Gastroesophageal sphincter (tissue), 4 donors: ENCODE results near the gene SMCO2. TPM values are rescaled to one million over a fixed set of nuclear protein-coding genes. Genes with fewer than 3 reads are reported as not detected.

Experiments used
- ATAC-seq: fragments of 150-250 bp; one replicate; pipeline ENCODE4 v1.9.1; 2016; ENCODE audit warnings: mild to moderate bottlenecking, moderate library complexity
- H3K27ac ChIP-seq, 4 donors: fragments of 200-600 bp; sonication (generic) in 3 of 4; 1 replicate in 3 of 4; 2 replicates in 1 of 4; pipeline ENCODE4 v1.5.1; 2016 to 2019
- H3K27me3 ChIP-seq: fragments of 200-600 bp; sonication (generic); one replicate; pipeline ENCODE4 v1.5.1; 2019
- H3K36me3 ChIP-seq, 2 donors: fragments of 200-600 bp; sonication (generic); one replicate each; pipeline ENCODE4 v1.5.1; 2019; ENCODE audit warnings: control low read depth in 1 of 2
- H3K4me1 ChIP-seq, 3 donors: fragments of 200-600 bp; sonication (generic); 1 replicate in 2 of 3; 2 replicates in 1 of 3; pipeline ENCODE4 v1.5.1; 2016 to 2019; ENCODE audit warnings: control low read depth in 2 of 3
- H3K4me3 ChIP-seq, 2 donors: fragments of 200-600 bp; sonication (generic); one replicate each; pipeline ENCODE4 v1.5.1; 2019; ENCODE audit warnings: mild to moderate bottlenecking in 1 of 2, moderate library complexity in 1 of 2
- H3K9me3 ChIP-seq, 3 donors: fragments of 200-600 bp; sonication (generic); one replicate each; pipeline ENCODE4 v1.5.1; 2017 to 2019; ENCODE audit warnings: control low read depth in 2 of 3
- EP300 ChIP-seq: sonication (generic); formaldehyde crosslinking; IDR thresholded peaks from one replicate; pipeline ENCODE4 v1.6.1; 2017; ENCODE audit warnings: antibody characterized with exemption, mild to moderate bottlenecking
- POLR2A ChIP-seq, 2 donors: fragments of 450-650 bp; IDR thresholded peaks; one replicate each; pipeline ENCODE4 v1.6.1; 2017; ENCODE audit warnings: antibody characterized with exemption in 2 of 2, mild to moderate bottlenecking in 2 of 2, moderate library complexity in 1 of 2
- POLR2AphosphoS5 ChIP-seq: sonication (generic); formaldehyde crosslinking; IDR thresholded peaks from one replicate; pipeline ENCODE4 v1.6.1; 2017; ENCODE audit warnings: antibody characterized with exemption
- WGBS, 2 donors: methylation state at CpG; one replicate each; pipeline ENCODE4 v1.1.5; 2018; ENCODE audit warnings: low coverage in 1 of 2; 5-methylcytosine and 5-hydroxymethylcytosine counted together
- total RNA-seq, 4 donors: library from RNA; depleted of rRNA; stranded (reverse); fragments of >200 nt; gene quantifications; one replicate each; pipeline ENCODE4 v1.1.0, GENCODE V29; 2016
- TF ChIP-seq, protein P1 (sequence below), 4 experiments: fragments of 200-600 bp in 2 of 4; fragments of 450-650 bp in 2 of 4; sonication (generic) in 1 of 4; IDR thresholded peaks; one replicate each; pipeline ENCODE4 v1.5.1; 2017 to 2019; ENCODE audit warnings: antibody characterized with exemption in 4 of 4, mild to moderate bottlenecking in 2 of 4, moderate library complexity in 2 of 4

Gene SMCO2
- total RNA-seq, 4 donors from 2014 or later, result not detected

GRCh38 chr12:27521066-27521465 is 74.5 kb downstream of the SMCO2 start:
- WGBS, 2 donors, result 22 to 43% methylated on average over 2 to 3 of the region's 4 CpGs

DNA sequence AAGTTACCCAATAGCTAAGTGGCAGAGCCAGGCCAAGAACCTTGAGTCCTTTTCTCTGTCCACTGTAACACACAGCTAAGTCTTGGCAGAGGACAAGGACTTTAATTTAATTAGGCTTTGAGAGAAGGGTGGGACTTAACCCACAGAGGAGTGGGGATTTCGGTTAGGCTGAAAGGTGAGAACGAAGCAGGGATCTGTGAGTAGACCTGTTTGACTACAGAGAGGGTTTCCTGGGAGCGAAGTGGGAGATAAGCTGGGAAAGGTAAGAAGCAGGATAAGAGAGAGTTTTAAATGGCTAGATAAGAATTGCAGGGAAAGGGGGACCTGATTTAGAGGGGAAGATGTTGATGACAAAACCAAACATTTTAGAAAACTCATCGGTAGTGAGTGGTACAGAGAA is 75.4 kb downstream of the SMCO2 start:
- H3K4me3 ChIP-seq, result no peak overlapping the region
- H3K36me3 ChIP-seq, result no peaks in the 10 kb centered on the region
- H3K27ac ChIP-seq, result peak overlapping the region in 2 of 4 donors; percentile 1 to 46
- no peak for ATAC-seq
- TF ChIP-seq POLR2A (IDR thresholded peaks at IDR 0.05) (no peak), POLR2AphosphoS5 (no peak), EP300 (no peak)
- TF ChIP-seq, protein P1, sequence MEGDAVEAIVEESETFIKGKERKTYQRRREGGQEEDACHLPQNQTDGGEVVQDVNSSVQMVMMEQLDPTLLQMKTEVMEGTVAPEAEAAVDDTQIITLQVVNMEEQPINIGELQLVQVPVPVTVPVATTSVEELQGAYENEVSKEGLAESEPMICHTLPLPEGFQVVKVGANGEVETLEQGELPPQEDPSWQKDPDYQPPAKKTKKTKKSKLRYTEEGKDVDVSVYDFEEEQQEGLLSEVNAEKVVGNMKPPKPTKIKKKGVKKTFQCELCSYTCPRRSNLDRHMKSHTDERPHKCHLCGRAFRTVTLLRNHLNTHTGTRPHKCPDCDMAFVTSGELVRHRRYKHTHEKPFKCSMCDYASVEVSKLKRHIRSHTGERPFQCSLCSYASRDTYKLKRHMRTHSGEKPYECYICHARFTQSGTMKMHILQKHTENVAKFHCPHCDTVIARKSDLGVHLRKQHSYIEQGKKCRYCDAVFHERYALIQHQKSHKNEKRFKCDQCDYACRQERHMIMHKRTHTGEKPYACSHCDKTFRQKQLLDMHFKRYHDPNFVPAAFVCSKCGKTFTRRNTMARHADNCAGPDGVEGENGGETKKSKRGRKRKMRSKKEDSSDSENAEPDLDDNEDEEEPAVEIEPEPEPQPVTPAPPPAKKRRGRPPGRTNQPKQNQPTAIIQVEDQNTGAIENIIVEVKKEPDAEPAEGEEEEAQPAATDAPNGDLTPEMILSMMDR (IDR thresholded peaks at IDR 0.05), result no peak
- 88 to 94% methylated on average over 4 of the region's 4 CpGs for WGBS, 2 donors
- no peaks in the 10 kb centered on the region for H3K9me3 ChIP-seq
- H3K27me3 ChIP-seq, result no peaks in the 10 kb centered on the region
- peaks cover 4 to 45% (median 5%) of the 10 kb centered on the region in 3 donors for H3K4me1 ChIP-seq

More at GRCh38 chr12:27521066-27521465, 74.5 kb downstream of the SMCO2 start:
- Histone ChIP-seq H3K4me3 (no peak overlapping the region), H3K27ac (peak overlapping the region in 2 of 4 donors; percentile 1 to 46), H3K4me1 (peaks cover 4 to 35% (median 5%) of the 10 kb centered on the region in 3 donors), H3K27me3 (no peaks in the 10 kb centered on the region), H3K36me3 (no peaks in the 10 kb centered on the region), H3K9me3 (no peaks in the 10 kb centered on the region)
- ATAC-seq, result no peak
- no peak for TF ChIP-seq EP300
- TF ChIP-seq POLR2AphosphoS5, result peak; percentile 37

GRCh38 chr12:27523305-27523641 is 76.7 kb downstream of the SMCO2 start:
- ATAC-seq, result no peak
- whole genome bisulfite sequencing, 2 donors, result 0 to 1% methylated on average over 6 of the region's 6 CpGs

DNA sequence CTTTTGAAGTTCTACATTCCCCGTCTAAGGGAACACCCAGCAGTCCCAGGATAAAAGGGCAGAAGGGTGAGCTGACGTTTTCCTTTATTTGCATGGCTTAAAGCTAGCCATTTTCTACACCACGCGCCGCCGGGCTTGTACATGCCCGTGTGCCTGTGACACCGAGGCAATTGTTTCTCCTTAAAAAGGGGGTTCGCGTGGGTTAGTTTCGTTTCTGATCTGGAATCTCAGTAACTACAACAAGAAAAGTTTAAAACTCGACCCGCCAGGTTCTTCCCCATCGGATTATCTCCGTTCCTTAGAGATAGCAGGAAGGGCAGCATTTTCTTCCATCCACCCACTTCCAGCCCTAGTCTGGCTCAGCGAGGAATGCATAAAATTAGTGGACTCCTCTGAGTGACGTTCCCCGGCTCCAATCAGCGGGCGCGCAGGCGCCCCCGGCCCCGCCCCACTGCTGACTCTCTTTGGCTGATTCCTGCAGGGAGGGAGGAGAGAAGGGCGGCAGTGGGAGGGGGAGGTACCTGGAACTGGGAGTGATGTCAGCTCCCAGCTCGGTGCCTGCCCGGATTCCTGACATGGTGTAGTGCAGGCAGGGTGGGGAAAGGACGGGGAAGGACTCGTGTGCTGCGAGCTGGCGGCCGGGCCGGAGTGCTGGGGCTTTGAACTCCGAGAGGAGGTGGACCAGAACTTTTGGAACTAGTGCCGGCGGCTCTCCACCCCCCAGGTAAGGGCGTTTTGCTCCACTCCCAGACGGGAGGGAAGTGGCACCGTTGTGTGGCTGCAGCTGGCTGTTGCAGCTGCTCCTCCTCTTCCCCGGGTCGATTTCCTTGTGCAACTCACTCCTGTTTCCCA is 77.3 kb downstream of the SMCO2 start, which contains the start of gene PPFIBP1:
TSS of gene PPFIBP1 (plus strand) at position 565 of the 852 bp plus-strand sequence. CDS start 109,191 bp downstream, outside the sequence.
- Histone ChIP-seq H3K4me3 (peak within 1 kb of the TSS; percentile 49 to 78), H3K4me1 (peaks cover 4 to 54% (median 5%) of the 10 kb centered on the region in 3 donors), H3K27me3 (no peaks in the 10 kb centered on the region), H3K9me3 (no peaks in the 10 kb centered on the region), H3K27ac (peak within 1 kb of the TSS; percentile 72 to 95 (median 92)), H3K36me3 (no peaks in the 10 kb centered on the region)
- WGBS, 2 donors, result 0% methylated on average over 19 of the region's 41 CpGs
- peak; percentile 92 for TF ChIP-seq POLR2AphosphoS5
- peak; percentile 73 to 74 for TF ChIP-seq POLR2A (IDR thresholded peaks at IDR 0.05)
- no peak for TF ChIP-seq EP300
- TF ChIP-seq, protein P1 (IDR thresholded peaks at IDR 0.05), result peak in 3 of 4 experiments; percentile 39 to 52 (median 44)
- peak; percentile 97 for ATAC-seq

More at GRCh38 chr12:27523305-27523641, 76.7 kb downstream of the SMCO2 start:
- Histone ChIP-seq H3K36me3 (no peaks in the 10 kb centered on the region), H3K27ac (peak overlapping the region; percentile 72 to 95 (median 92)), H3K27me3 (no peaks in the 10 kb centered on the region), H3K9me3 (no peaks in the 10 kb centered on the region), H3K4me1 (peaks cover 4 to 54% (median 5%) of the 10 kb centered on the region in 3 donors), H3K4me3 (peak overlapping the region; percentile 49 to 78)
- TF ChIP-seq EP300, result no peak
- TF ChIP-seq, protein P1 (IDR thresholded peaks at IDR 0.05), result no peak
- no peak for TF ChIP-seq POLR2AphosphoS5
- no peak for TF ChIP-seq POLR2A (IDR thresholded peaks at IDR 0.05)

- TF ChIP-seq EP300, result no peak
- no peak for TF ChIP-seq POLR2A (IDR thresholded peaks at IDR 0.05)
- no peak for TF ChIP-seq POLR2AphosphoS5
- TF ChIP-seq, protein P1 (IDR thresholded peaks at IDR 0.05), result no peak
- no peaks in the 10 kb centered on the region for H3K36me3 ChIP-seq
- peak overlapping the region; percentile 72 to 95 (median 92) for H3K27ac ChIP-seq
- peak overlapping the region; percentile 49 to 78 for H3K4me3 ChIP-seq
- H3K27me3 ChIP-seq, result no peaks in the 10 kb centered on the region
- H3K4me1 ChIP-seq, result peaks cover 4 to 54% (median 5%) of the 10 kb centered on the region in 3 donors
- ATAC-seq, result no peak
- 0% methylated on average over 3 to 4 of the region's 8 CpGs for WGBS, 2 donors
- no peaks in the 10 kb centered on the region for H3K9me3 ChIP-seq
Measured at GRCh38 chr12:27524494-27524835, 77.9 kb downstream of the SMCO2 start.
